GM10248 (cell line): Measurements from ENCODE around the gene RASD1.

Experiments used
- CTCF ChIA-PET: fragments of 300-600 bp; sonication (Branson Sonifier 250); formaldehyde crosslinking; extraction: SDS; loops from one replicate; lab custom pipeline; 2021; ENCODE audit warnings: antibody characterized with exemption; lab: Yijun Ruan, JAX
- POLR2A ChIA-PET: fragments of 350-650 bp; sonication (Branson Sonifier 250); formaldehyde crosslinking; extraction: SDS; loops from one replicate; lab custom pipeline; 2020; ENCODE audit warnings: antibody characterized with exemption; lab: Yijun Ruan, JAX
- DNase-seq: peaks from one replicate; pipeline ENCODE4 v3.0.0; 2012; ENCODE audit errors: extremely low spot score
- CTCF ChIP-seq: IDR thresholded peaks from 2 replicates; pipeline ENCODE4 v1.5.1; 2012; ENCODE audit warnings: mild to moderate bottlenecking, low read depth; ENCODE audit errors: extremely low read depth, missing control alignments, control extremely low read depth

RASD1 gene

GRCh38 chr17:17445296-17445924 is 50.8 kb downstream of the RASD1 start:
- DNase-seq, result no peak
- ChIA-PET POLR2A (no interaction called here), CTCF (interaction anchor here (0.9 kb wide), 1 partner anchor 197 kb away, joined by 3 read pairs; no protein-coding TSS in a partner anchor)
- no peak for TF ChIP-seq CTCF
